DMS 273 (cell line): ENCODE data around the gene TIMP2.
A peak's percentile ranks its signal among the peaks of the same experiment; 100 is the strongest.
"Not testable (repeated sequence)": the region's sequence is repeated elsewhere in the genome, so short reads cannot be mapped to it uniquely, and the experiment has no call there.

Source experiments
- DNase-seq: peaks from one replicate; lab custom pipeline; 2025; ENCODE audit not compliant: unreplicated experiment; lab: John Stamatoyannopoulos, UW

Gene TIMP2

DNA sequence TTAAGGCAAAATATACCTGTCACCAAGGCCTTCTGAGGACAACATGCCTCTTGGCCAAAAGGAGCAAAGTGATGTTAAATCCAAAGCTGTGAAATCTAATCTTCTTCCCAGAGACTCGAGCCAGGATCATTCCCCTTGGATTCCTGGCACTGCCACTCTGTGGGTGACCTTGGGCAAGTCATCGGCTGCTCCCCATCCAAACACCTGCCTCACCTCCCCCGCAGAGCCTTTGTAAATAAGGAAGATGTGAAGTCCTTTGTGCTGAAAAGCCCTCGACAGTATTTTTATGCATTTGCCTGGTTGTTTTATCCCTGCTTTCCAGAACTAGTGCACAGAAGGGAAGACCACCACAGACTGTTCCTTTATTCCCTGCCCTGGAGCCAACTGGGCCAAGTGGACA lies 16.8 kb downstream of the TIMP2 start:
- no peak for DNase-seq

DNA sequence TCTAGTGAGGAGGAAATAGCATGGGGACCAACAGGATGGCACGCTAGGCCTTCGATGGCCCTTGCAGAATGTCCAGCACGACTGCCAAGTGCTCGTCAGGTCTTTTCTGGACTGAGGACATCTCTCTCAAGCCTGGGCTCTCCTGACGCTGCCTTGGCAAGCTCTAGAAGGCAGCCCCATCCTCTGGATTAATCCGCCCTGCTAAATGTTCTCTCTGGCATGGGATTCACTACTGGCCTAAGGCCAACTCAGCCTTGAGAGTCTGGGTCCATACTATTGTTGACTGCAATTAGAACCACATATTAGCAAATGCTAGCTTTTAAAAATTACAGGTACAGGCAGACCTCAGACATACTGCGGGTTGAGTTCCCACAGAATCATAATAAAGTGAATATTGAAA lies 19.6 kb downstream of the TIMP2 start:
- no peak for DNase-seq

DNA sequence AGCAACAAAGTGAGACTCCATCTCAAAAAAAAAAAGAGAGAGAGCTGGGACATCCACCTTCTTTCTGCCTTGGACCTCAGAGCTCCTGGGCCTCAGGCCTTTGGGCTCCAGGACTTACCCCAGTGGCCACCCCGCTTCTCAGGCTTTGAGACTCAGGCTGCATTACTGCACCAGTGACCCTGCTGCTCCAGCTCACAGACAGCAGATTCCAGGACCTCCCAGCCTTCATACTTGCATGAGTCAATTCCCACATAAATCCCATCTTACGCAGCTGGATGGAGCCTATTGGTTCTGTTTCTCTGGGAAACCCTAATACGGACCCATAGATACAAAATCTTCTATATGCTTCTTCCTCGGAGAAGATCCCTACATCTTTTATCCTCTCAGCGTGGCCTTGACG lies 20.1 kb downstream of the TIMP2 start:
- DNase-seq = no peak

DNA sequence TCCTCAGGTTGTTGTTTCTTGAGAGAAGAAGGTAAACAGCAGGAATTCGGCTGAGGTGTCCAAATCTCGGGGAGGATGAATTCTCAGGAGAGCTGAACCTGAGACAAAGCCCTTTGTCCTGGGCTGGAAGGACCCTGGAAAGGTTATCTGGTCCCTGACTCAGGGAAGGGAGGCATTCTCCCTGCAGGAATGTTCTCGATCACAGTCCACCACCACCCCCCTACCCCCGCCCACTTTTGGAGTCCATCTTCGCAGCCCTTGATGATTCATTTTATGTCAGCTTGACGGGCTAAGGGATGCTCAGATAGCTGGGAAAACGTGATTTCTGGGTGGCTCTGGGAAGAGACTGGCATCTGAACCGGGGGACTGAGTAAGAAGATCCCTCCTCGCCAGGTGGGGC lies 20.8 kb downstream of the TIMP2 start:
- DNase-seq = no peak

DNA sequence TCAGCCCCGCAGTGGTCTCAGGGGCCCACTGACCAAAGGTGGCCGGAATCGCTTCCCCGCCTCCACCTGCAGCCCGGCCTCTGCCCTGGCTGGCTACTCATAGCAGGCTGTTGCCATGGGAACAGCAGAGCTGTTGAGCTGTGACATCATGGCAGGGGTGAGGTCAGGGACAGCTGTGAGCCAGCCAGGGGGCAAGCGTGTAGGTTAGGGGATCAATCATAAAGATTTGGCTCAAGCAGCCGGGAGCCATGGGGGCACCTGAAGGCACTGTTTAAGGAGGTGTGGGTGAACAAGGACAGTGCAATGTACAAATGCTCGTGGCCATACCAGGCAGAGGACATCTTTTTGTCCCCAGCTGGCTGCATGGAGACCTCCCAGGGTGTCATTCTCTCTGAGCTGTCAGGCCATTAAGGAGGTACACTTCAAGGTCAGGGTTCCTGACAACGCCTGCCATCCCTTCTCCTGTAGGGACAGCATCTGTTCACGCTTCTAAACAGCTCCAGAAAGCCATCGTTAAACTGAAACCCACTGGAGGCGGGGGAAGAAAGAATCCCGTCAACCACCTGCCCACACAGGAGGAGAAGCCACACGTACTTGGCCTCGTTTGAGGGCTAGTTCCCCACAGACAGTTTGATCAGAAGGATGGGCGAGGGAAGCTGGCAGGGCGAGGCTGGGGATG lies 21.9 kb downstream of the TIMP2 start, which contains the start of gene CEP295NL:
Gene CEP295NL, minus strand, starts transcription at position 101 of the 679 bp plus-strand sequence. CDS start 1,373 bp downstream, outside the sequence.
- DNase-seq = peak; percentile 53

DNA sequence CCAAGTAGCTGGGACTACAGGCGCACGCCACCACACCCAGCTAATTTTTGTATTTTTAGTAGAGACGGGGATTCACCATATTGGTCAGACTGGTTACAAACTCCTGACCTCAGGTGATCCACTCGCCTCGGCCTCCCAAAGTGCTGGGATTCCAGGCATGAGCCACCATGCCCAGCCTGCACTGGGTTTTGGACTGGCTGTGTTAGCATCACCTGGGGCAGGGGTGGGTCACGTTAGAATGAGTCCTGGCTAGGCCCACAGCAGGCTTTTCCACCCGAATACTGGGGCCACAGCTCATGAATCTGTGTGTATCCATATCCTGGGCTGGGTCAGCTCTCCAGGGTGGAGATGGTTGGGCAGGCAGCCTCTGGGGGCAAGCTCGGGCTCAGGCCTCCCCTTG lies 23.0 kb downstream of the TIMP2 start:
- DNase-seq = not testable (repeated sequence)

DNA sequence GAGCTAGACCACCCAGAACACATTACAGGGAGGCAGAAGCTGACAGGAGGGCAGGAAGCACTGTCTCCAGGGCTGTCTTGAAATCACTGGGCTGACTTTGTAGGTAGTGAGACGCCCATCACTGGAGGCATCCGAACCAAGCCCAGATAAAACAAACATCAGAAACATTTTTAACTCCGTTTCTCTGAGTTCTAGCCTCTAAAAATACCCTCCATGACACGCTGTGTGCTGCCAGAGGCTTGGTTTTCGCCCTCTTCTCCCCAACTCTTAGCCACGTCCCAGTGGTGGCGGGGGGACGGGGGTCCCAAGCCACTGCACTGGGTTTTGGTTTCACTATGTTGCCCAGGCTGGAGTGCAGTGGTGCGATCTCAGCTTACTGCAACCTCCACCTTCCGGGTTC lies 23.4 kb downstream of the TIMP2 start:
- DNase-seq = no peak

DNA sequence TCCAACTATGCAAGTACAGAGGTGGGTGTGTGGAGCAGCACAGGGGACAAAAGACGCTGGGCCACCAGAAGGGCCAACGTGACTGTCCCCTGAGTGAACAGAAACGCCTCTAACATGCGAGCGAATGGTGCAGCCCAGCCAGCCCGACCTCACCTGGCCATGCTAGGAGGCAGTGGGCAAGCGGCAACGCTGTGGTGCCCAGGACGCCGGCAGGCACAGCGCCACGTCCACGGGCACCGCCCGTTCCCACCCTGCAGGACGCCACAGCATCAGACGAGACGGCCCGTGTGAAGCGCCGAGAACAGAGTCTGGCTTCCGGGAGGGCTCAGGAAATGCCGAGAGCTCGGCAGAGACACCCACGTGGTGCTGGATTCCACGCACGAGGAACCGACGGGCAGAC lies 24.4 kb downstream of the TIMP2 start:
- no peak for DNase-seq

DNA sequence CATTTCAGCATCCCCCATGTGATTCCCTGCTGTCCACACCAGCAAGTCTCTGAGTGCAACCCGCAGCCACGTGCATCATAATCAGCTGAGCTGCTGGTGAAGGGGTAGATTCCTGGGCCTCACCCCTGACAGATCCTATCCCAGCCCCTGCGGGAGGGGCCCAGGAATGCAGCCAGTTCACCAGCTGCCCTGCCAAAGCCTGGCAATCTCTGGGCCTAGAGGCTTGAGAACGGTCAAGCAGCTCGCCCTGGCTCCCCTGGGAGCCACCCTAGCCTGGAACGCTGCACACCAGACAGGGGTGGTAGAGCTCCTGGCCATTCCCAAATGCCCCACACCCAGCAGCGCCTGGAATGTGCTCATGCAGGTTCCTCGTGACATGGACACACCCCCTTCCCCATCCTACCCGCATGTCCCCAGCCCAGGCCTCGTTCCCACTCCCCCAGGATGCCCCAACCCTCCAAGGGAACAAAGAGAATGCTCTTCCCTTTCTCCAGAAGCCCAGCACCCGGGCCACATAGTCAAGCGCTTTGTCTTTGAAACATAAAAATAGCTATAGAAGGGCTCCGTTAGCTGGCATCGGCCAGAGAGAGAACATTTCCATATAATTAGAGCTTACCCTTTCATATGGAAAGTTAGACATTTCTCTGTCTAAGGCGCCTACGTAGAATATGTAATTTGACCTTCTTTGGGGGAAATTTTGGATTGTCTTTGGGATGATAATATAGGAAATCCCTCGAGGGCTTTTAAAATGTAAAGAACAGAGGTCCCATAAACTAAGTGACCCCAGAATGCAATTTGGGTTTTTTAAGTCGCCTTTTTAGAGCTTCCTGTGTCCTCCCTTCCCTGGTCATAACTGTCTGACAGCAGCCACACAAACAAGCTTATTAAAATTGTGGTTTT lies 25.6 kb downstream of the TIMP2 start:
- DNase-seq = no peak

DNA sequence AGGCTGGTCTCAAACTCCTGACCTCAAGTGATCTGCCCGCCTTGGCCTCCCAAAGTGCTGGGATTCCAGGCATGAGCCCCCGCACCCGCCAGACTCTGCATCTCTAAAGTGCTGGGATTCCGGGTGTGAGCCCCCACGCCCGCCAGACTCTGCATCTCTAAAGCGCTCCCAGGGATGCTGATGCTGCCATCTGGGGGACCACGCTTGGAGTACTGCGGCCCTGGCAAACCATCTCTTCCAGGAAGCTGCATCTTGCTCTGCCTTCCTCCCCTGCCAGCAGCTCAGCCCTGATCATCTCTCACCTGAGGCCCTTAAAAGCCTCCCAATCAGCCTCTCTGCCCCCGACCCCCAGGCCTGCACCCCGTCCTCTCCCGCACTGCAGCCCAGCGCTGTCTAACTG lies 26.2 kb downstream of the TIMP2 start:
- no peak for DNase-seq

DNA sequence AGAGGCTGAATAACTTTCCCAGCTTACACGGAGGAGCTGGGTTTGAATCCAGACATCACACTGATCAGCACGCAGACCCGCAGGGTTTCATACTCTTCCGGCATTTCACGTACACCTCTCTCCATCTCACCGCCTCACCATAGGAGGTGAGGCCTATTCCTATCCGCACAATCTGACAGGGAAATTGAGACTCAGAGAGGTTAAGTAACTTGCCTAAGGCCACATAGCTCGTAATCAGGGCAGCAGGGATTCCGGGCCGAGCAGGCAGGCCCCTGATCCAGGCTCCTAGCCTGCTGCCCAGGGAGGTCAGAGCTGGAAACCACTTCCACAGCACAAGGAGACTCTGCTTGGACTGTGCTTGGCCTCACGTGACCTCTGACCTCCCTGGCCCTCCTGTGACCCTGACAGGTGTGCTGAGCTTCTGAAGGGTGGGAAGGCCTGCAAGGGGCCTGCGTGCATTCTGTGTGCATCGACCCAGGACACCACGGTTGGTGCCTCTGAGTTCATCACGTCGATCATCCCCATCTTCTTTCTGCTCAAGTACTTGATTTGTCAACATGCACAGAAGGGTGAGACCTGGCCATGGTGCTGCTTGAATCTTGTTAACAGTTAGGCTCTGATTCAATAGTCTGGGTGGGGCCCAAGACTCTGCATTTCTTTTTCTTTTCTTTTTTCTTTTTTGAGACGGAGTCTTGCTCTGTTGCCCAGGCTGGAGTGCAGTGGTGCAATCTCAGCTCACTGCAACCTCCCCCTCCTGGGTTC lies 26.9 kb downstream of the TIMP2 start:
- no peak for DNase-seq

DNA sequence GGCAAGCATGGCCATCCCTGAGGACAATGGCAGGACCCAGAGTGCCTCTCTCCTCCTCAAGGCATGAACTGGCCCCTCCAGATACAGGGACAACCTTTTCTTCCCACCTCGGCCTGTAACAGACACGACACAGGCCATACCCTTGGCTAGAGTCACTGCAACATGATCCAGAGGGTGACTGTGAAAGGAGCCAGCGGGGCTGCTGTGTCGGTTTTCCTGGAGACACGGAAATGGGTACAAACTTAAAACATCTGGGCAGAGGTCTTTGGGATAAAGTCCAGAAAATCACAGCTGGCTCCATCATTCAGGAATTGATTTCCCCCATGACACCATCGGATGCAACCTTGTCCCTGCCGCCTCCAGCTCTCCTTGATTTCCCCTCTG lies 27.5 kb downstream of the TIMP2 start:
- DNase-seq = no peak

DNA sequence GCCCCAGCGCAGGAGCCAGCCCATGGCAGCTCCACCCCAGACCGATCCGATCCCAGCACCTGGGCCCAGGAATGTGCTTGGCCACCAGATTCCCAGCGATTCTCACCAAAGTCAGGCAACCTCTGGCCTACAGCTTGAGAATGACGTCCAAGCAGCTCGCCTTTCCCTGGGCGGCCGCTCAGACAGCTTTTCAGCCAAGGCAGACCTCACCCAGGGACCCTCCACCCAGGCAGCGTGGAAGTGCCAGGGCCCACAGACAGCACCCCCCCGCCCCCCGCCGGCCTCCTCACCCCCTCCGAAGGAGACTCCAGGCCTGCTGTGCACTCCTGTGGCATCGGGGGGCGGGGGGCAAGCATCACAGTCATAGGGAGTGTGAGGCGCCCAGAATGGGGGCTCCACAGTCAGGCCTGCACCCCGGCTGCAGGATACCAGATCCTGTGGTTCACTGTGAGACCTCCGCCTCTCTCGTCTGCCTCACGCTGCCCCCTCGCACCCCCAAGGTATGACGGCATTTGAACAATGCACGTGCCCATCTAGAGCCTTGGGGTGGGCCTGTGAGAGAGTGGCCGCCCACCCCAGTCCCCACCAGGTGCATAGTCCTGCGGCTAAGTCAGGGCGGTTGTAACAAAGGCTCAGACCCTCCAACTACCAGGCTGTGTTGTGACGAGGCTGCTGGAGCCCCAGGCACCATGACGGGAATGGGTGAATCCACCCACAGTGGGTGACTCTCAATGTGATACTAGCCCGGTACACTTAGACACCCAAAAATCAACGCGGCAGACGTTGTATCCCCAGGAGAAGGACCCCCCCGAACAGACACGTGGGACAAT lies 28.1 kb downstream of the TIMP2 start:
- no peak for DNase-seq

DNA sequence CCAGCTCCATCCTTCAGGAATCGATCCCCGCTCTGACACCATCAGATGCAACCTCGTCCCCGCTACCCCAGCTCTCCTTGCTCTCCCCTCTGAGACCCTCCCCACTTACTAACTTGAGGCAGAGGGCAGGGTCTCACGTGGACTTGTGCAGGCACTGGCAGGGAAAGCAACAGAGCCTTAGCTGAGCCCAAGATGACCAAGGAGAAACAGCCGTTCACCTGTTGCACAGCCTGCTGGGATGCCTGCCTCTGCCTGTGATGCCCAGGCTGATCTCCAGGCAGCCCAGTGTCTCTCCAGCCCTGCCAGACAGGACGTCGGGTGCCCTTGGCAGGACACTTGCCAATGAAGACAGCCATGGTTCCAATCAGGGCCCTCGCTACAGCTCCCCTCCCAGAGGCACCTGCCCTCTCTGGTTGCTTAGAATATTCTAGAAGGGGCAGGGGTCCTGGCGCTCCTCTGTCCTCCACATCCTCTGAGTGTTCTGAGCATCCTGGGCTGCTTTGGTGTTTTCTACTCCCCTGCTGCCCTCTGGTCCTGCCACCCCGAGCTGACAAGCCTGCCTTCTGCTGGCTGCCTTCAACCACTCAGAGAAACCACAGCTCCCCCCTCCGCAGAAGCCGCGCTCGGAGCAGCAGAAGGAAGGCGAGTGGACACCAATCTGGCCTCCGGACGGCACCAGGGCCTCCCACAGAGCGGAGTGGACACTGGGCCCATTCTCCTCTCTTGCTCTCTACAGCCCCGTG lies 28.9 kb downstream of the TIMP2 start:
- DNase-seq = no peak

DNA sequence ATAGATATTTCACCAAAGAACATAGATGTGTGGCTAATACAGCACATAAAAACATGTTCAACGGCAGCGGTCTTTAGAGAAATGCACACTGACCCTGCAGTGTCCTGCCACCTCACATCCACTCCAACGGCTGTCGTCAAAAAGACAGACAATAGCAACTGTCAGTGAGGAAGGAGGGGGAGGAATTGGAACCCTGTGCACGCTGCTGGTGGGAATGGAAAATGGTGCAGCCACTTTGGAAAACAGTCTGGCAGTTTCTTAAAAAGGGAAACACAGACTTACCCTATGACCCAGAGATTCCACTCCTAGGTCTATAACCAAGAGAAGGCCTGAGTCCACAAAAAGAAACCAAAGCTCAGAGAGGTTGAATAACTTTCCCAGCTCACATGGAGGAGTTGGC lies 29.9 kb downstream of the TIMP2 start:
- no peak for DNase-seq

DNA sequence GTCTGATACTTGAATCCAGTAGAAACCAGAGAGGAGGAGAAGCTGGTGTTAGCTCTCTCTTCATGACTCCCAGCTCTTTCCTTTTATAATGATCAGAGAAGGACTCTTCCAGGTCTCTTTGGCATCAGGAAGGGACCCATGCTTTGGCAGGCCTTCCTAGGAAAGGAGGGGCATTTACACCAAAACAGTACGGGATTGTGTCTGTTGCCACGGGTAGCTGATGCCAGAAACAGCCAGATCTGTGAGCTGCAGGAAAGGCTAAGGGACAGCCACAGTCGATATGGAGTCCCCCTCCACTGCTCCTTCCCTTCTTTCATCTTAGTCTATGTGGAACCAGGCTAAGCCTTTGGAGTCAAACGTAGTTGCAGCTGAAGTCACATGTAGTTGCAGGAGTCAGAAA lies 31.5 kb downstream of the TIMP2 start:
- DNase-seq = no peak

DNA sequence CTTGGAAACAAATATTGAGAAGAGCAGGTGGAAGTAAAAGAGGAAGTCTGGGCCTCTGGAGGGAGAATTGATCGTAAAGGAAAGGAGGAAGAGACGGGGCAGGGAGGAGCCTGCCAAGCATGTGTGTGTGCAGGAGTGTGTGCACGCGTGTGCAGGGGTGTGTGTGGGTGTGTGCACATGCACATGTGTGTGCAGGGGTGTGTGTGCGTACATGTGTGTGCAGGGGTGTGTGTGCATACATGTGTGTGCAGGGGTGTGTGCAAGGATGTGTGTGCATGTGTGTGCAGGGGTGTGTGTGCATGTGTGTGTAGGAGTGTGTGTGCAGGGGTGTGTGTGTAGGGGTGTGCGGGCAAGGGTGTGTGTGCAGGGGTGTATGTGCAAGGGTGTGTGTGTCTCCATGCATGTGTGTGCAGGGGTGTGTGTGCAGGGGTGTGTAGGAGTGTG lies 32.2 kb downstream of the TIMP2 start:
- DNase-seq = no peak

DNA sequence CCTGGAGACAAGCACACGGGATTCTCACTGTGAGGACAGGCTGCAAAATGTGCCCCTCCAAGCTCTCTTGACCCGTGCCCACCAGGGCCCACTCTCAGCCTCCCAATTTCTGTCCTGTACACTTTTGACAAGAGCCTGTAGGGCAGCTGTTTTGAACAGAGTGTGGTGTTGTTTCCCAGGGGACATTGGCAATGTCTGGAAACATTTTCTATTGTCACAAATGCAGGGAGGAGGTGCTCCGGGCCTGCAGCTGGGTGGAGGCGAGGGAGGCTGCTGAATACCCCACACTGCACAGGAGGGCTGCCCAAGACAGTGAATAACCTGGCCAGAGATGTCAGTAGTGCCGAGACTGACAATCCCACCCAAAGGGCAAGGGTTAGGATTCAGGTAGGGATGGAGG lies 32.7 kb downstream of the TIMP2 start:
- DNase-seq = no peak

DNA sequence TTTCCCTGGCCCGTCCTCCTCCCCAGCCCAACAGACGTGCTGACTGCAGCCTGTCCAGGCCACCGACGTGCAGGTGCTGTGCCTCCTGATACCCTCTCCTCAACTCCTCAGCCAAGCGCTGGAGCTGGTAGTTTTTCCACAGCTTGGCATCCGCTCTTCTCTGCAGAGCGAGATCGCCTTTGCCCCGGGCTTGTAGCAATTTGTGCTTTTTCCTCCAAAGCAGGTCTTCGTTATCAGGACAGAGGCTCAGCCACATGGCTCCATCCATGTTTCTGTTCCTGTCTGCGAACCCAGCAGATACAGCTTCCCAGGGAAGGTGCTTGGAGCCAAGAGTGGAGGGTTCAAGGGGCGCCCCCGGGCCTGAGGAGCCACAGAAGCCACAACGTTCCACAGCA lies 33.1 kb downstream of the TIMP2 start:
- no peak for DNase-seq

DNA sequence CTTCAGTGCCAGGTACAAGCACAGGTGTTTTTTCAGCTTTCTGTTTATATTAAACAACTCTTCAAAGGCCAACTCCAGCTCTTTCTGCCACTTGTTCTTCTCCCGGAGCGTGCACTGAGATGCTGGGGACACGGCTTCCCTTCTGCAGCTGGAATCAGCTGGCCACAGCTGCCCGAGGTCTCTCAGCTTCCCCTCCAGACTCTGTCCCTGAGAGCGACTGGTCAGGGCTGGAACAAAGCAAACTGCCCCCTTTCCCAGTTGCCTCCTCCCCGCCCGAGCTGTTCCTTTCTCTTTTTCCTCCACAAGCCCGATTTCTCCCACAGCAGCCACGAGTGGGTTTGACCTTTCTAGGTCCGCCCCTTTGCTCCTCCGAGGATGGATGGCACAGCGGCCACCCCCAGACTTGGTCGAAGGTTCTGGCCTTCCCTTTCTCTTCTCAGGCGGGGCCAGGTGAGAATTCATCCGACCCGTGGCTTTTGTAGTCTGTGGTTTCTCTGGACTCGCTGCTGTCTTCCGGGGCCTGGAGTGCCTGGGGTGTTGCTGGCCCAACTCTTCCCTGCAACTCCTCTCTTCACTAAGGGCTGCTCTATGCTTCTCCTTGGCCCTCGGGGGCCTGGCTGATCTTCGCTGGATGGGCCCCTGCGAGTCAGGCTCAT lies 33.7 kb downstream of the TIMP2 start:
- DNase-seq = no peak
